GM19238 (cell line): ENCODE results near the gene TBX5.
"Not testable (repeated sequence)": the region's sequence is repeated elsewhere in the genome, so short reads cannot be mapped to it uniquely, and the experiment has no call there.

Experiments
- DNase-seq: peaks from one replicate; pipeline ENCODE4 v3.0.0; 2011; ENCODE audit warnings: low spot score; ENCODE audit not compliant: insufficient read length

The TBX5 gene

DNA sequence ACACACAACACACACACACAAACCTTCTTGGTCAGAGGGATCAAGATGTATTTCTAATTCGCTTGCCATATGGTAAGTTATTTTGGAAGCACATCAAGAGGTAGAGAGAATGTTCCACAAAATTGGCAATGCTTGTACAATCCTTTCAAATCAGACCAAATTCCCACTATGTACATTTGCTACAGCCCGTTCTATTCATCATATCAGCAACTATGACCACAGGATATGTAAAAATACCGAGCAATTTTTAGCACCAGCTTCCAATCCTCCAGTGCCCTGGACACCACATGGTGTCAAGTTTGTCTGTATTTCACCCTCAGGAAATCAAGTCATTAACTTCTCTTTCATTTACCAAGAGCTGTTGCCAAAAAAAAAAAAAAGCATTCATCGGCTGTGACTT lies 21.2 kb downstream of the TBX5 start:
- no peak for DNase-seq

DNA sequence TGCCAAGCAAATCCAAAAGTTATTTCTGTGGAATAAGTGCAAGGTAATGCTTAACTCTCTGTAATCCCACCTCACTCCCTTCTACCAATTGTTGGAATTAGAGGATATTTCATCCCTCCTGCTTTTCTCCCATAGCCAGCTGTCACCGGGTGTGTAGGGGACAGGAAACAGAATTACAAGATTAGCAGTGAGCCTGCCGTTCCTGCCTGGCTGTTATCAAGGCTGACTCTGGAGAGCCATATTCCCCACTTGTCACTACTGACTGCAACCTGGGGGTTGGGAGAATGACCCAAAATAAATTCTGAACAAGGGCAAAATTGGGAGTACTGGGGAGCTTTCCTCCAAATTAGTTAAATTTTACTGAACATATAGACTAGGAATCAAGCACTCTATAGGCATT lies 24.8 kb downstream of the TBX5 start:
- DNase-seq = no peak

DNA sequence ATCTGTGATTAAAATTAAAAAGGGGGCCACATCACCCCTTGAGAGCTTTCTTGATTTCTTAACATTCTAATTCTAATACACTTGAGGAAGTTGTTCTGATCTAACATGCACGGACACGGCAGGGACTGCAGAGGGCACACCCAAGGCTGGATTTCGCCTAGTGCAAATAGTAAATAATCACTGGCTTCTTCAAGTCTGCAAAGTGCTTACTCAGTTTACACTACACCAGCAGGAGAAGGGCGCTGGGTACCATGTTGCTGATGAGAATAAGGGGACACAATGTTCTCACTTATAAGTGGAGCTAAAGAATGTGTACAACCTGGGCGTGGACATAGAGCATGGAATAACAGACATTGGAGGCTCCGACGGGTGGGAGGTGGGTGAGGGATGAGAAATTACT lies 34.2 kb downstream of the TBX5 start:
- DNase-seq = no peak

DNA sequence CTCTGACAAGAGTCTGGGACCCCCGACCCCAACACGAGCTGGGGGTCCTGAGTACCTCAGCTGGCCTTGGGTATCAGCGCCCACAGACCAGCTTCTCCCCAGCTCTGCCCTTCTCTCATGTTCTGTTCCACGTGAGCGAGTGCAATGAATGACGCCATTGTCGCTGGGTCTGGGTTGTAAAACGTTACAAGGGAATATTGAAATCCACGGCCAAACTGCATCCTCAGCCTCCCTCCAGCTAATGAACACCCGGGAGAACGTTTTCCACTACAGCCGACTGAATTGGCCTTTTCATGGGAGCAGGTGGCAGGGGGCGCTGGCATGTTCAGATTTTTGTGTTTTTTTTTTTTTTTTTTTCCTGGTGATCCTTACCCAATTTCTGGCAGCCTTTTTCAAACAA lies 34.7 kb downstream of the TBX5 start:
- DNase-seq = no peak

DNA sequence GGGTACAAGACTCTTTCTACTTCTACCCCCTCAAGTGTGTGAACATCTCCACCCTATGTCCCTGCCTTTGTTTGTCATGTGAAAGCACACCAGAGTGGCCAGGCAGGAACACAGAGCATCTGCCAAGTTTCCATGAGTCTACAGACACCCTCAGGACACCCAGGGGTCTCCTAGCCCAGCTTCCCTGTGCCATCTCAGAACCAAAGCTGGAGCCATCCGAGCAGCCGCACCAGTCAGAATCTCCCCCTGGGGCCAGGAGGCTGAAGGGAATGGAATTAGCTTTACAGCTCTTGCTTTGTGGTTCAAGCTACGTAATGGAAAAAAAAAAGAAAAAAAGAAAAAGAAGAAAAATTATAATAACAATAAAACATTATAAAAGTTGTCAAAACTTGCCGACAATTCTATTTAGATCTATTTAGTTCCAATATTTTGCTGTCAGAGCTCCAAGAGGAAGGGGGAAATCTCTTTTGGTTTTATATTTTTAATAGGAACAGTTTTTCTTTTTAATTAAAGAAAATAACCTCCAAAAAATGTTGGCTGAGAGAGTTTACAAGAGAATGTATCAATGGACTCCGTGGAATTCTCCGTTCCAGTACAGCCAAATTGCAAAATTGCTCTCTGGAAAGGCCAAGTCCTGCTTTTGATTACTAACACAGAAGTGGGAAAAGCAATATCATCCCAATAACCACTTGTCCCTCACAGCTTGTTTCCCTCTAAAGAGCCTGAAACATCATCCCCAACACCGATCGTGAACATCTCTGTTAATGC lies 37.1 kb downstream of the TBX5 start:
- DNase-seq = no peak

DNA sequence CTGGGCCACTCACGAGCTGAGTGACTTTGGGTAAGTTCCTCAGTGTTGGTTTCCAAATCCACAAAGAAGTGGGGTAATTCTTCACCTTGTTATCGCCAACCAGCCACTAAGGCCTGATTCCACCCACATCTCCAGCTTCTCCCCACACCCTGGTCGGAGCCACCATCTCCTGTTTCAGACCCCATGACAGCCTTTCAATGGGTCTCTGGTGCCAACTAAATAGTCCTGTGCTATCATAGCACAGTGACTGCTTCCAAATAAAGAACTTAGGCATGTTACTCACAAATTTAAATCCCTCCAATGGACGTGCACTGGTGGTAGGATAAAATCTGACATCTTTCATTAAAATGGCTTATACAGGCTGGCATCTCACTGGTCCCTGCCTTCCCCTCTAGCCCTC lies 44.0 kb downstream of the TBX5 start:
- DNase-seq = no peak

DNA sequence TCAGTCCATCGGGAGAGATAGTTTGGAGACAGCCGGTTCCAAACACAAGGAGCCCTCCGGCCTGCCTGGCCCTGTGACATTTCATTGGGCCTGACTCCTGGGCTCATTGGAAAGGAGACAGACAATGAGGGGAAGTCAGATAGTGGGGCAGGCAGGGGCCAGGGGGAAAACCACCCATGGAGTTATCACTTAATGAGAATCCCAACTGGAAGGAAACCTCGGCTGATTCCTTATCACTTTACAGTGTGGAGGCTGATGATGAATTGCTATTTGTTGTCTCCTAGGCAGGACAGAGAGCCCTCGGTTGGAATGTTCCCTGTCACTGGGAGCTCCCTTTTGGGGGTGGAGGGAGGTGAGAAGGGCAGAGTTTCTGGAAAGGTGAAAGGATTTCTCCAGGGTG lies 44.4 kb downstream of the TBX5 start:
- DNase-seq = no peak

DNA sequence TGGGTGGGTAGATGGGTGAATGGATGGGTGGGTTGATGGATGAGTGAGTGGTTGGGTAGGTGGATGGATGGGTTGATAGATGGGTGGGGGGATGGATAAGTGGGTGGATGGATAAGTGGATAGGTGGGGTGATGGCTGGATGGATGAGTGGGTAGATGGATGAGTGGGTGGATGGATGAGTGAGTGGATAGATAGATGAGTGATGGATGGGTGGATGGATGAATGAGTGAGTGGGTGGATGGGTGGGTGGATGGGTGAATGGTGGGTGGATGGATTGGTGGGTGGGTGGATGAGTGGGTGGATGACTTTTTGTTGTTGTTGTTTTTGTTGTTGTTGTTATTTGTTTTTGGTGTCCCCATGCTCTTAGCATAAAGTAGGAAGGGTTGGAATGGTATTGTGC lies 45.5 kb downstream of the TBX5 start:
- DNase-seq = no peak

DNA sequence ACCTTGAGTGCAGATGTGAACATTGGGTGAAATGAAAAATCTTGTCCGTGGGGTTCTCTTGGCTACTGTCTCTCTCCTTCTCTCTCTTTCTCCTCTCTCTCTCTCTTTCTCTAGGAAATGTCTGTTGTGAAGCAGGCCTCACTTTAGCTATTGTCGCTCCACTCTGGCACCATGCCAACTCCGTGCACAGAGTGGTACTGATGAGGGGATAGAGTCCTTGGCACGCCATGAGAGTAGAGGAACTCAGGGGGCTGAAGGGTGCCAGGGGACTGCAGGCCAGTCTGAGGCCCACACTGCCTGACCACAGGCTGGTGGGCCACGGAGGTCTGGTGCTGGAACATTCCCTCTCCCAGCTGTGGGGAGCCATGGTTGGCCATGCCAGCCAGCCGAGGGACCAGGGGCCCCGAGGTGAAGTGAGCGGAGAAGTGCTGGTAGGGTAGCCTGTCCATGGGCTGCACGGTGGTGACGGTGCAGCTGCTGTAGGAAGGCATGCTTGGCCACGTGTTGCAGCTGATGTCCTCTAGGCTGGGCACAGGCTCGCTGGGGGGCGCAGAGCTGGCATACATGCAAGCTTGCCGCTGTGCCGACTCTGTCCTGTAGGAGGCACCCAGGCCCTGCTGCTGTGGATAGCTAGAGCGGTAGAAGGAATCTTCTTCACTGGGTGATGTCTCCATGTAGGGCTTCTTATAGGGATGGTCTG lies 50.4 kb downstream of the TBX5 start:
- no peak for DNase-seq

DNA sequence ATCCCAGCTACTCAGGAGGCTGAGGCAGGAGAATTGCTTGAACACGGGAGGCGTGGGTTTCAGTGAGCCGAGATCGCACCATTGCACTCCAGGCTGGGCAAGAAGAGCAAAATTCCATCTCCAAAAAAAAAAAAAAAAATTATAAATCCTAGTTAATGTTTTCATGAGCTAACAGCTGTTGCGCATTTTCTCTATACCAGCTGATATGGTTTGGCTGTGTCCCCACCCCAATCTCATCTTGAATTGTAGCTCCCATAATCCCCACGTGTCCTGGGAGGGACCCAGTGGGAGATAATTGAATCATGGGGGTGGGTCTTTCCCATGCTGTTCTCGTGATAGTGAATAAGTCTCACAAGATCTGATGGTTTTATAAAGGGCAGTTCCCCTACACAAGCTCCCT lies 56.7 kb downstream of the TBX5 start:
- not testable (repeated sequence) for DNase-seq

DNA sequence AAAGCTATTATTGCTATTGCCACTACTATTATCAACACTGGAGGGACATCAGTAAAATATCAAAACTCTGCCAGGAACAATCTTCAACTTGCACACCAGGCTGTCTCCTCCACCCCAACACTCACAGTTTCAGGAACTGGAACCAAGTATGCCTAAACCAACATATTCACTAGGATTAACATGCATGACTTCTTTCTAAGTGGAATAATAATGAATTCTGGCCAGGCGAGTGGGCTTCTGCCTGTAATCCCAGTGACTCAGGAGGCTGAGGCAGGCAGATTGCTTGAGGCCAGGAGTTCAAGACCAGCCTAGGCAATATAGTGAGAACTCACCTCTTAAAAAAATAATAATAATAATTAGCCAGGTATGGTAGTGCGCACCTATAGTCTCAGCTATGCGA lies 58.1 kb downstream of the TBX5 start:
- no peak for DNase-seq

DNA sequence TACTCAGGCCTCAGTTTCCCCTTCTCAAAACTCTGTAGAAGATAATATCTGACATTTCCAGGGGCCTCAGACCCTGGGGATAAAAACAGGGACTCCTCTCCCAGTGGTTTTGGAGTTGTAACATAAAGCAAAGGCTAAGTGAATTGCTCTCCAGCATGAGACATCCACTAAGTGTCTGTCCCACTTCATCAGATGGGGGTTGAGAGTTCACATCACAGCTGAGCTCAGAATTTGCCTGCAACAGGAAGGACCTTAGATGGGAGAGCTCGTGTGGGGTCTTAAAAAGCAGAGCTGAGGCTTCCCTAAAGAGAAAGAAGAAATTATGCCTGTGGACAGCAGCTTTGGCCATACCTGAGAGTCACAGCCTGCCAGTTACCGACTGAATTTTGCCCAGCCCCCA lies 61.1 kb downstream of the TBX5 start:
- DNase-seq = no peak

DNA sequence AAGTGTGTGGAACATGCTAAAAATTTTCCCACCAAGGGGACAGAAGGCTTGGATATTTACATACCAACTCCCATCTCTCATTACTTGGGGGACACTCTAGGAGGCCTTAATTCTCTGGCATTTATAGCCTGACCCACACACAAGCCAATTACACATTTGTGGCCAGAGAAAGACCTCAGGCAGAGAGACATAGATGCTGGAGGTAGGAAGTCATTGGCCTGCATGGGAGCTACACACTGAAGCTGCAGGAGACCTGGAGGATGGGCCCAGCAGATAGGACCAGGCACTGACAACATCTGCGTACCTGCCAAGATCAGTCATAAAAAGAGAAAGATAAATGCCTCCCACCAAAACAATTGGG lies 61.7 kb downstream of the TBX5 start:
- no peak for DNase-seq

DNA sequence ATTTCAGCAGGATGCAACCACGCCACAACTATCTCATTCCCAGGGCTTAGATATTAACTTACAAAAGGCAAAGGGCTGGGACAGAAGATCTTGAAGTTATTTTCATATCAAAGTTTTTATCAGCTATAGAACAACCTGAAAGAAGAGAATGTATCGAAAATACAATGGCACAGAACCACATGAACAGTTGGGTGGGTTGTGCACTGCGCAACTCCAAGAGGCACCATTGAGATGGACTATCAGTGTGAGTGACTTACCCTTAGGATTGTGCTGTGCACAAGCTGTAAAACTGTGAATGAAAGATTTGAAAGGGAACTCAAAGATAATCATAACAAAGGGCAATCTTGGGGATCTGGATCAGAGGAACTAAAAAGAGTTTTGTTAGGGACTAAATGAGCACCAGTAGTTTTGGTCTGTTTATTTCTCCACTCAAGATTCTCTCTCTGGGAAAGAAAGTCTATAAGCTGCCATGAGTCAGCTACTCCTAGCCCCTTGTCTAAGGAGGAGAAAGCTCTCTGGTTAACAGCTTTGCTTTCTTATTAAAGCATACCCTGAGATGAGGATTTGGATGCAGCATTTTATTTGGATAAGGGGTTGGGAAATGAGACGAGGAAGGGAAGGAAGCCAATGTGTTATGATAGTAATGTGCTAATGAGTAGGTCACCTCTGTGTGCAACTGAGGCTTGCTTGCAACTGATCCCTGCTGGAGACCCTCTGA lies 62.2 kb downstream of the TBX5 start:
- DNase-seq = no peak

DNA sequence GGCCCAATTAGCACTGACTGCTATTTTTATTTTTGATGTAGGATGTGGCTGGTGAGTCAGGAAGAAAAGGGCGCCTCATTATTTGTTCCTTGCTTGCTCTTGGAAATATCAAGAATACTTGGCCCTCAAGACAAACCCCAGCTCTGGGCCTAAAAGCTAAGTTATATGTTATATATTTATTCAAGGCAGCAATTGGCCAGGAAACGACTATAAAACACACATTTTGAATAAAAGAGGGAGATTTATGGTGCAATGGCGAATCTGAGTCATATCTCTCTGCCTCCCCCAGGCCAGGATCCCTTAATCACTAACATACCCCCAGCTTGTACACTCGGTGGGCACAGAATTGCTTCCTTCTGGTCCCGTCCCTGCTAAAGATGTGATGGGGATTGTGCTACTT lies 63.3 kb downstream of the TBX5 start:
- DNase-seq = no peak

DNA sequence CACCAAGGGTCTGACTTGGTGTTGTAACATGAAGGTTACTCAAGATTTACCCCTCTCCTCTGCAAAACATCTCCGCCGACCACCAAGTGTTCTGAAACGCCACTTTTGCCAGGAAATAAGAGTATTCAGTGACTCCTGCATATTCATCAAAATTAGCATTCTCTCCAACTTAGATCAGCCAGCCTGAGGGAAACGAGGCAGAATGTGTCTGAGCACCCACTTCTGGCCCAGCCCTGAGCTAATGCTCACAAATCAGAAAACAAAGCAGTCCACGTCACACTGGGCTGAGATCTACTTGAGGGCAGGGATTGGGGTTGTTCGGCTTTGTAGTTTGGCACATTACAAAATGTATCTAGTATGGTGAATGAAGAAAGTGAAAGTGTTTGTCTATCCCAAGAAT lies 64.3 kb downstream of the TBX5 start:
- DNase-seq = no peak

DNA sequence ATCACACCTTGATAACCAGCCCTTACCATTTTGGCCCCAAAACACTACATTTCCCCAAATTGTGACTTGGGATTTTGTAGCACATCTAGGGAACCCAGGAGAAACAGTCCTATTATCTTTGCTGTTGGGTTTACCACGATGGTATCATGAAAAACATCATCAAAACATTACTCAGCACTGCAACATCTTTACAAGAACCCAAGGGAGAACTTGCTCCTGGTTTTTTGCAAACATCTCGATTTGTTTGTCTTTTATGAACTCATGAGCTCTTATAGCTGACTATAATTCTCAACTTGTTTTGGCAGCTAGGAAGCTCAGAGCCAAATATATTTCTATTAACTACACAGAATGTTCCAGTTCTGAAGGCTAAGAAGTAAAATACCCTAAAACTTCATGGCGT lies 65.7 kb downstream of the TBX5 start:
- no peak for DNase-seq

DNA sequence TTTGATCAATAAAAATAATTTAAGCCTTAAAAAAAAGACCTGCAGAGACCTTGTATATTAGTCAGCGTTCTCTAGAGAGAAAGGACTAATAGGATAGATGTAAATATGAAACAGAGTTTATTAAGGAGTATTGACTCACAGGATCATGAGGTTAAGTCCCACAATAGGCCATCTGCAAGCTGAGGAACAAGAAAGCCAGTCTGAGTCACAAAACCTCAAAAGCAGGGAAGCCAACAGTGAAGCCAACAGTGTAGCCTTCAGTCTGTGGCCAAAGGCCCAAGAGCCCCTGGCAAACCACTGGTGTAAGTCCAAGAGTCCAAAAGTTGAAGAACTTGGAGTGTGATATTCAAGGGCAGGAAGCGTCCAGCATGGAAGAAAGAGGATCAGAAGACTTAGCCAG lies 66.3 kb downstream of the TBX5 start:
- DNase-seq = no peak

DNA sequence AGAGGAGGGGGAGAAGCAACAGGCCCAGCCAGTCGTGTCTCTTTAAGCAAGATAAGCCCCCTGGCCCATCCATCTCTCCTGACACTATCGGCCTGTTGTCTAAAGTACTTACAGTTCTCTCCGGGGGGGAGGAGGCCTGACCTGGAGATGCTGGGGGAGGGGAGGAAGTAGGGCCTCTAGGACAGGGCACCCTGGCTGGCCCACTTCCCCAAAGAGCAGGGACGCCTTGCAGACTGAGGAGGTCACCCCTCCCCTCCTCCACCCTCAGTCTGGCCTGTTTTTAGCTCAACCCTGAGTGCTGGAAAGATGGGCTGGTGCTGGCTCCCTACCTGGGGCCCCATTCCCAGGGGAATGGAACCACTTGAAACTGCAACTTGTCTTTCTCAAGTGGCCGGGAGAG lies 70.3 kb downstream of the TBX5 start:
- DNase-seq = no peak

DNA sequence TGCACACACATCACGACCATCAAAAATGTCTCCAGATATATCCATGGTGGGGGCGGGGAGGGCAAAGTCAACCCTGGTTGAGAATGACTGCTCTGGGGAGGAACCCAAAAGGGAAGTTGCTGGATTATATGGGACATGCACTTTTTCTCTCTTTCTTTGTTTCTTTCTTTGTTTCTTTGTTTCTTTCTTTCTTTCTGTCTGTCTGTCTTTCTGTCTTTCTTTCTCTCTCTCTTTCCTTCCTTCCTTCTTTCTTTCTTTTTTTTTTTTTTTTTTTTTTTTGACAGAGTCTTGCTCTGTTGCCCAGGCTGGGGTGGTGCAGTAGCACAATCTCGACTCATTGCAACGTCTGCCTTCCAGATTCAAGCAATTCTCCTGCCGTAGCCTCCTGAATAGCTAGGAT lies 71.5 kb downstream of the TBX5 start:
- no peak for DNase-seq

DNA sequence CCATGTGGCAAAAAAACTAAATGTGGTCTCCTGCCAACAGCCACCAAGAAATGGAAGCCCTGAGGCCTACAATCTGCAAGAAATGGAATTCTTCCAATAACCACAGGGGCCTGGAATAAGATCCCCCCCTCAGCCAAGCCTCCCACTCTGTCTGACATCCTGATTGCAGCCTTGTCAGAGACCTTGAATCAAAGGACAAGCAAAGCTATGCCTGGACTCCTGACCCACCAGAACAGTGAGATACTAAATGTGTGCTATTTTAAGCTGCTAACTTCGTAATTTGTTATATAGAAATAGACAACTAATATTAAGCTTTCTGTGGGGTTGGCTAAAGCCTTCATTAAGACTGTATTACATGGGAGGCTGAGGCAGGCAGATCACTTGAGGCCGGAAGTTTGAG lies 77.7 kb downstream of the TBX5 start:
- DNase-seq = no peak

DNA sequence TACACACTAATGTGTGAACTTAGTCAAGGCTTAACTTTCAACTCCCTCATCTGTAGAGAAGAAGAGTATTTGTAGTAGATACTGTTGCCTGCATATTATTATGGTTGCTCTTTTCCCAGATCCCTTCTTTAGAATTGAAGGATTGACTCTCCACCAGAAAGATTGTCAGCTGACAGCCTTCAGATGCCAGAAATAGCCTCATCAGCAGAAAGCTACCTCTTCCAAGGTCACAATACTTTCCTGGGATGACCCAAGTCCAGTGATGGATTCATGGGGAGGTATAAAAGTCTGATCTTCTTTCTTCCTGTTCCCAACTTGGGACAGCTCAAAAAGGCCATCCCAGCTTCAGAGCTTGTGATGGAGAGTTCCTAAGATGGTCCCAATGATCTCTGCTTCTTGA lies 78.2 kb downstream of the TBX5 start:
- DNase-seq = no peak

DNA sequence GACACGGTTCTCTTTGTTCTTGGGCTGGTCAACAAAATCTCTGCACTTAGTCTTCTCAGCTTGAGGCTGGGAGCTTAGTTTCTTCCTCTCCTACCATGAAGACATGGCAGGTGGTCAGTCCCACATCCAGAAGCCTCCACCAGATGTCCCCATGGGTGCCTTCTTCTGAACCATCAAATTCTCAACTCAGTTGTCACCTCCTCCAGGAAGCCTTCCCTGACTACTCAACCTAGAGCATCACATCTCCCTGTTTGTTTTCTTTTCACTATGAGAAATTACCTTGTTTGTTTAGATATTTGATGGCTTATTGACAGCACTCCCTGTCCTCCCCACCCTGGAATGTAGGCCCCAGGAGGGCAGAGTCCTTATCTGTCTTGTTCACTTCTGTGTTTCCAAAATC lies 84.4 kb downstream of the TBX5 start:
- DNase-seq = no peak
